ENCODE results near the gene MDFIC.

Gene MDFIC

GRCh38 chr7:114929570-114929969 is 7.7 kb downstream of the MDFIC start:
- FAIRE-seq, result no peak

GRCh38 chr7:114930107-114930661 is 8.3 kb downstream of the MDFIC start:
- no peak for FAIRE-seq

GRCh38 chr7:114930829-114931655 is 9.1 kb downstream of the MDFIC start:
- FAIRE-seq, result no peak

GRCh38 chr7:114931656-114932011 is 9.7 kb downstream of the MDFIC start:
- no peak for FAIRE-seq

- no peak for FAIRE-seq
Observed at GRCh38 chr7:114932991-114933390, 11.1 kb downstream of the MDFIC start.

GRCh38 chr7:114933658-114934057 is 11.8 kb downstream of the MDFIC start:
- FAIRE-seq, result no peak

GRCh38 chr7:114934086-114934485 is 12.2 kb downstream of the MDFIC start:
- no peak for FAIRE-seq

GRCh38 chr7:114934713-114935112 is 12.8 kb downstream of the MDFIC start:
- FAIRE-seq, result no peak

GRCh38 chr7:114936471-114936870 is 14.6 kb downstream of the MDFIC start:
- no peak for FAIRE-seq

- no peak for FAIRE-seq
Observed at GRCh38 chr7:114937446-114937845, 15.6 kb downstream of the MDFIC start.

- FAIRE-seq, result no peak
Observed at GRCh38 chr7:114938785-114939184, 16.9 kb downstream of the MDFIC start.

GRCh38 chr7:114939484-114940097 is 17.7 kb downstream of the MDFIC start:
- FAIRE-seq, result no peak

GRCh38 chr7:114940220-114940619 is 18.3 kb downstream of the MDFIC start:
- FAIRE-seq, result no peak

- no peak for FAIRE-seq
Observed at GRCh38 chr7:114941692-114942091, 19.8 kb downstream of the MDFIC start.

GRCh38 chr7:114942446-114943175 is 20.7 kb downstream of the MDFIC start:
- FAIRE-seq, result no peak

- no peak for FAIRE-seq
Observed at GRCh38 chr7:114943530-114943929, 21.6 kb downstream of the MDFIC start.

GRCh38 chr7:114943953-114944744 is 22.3 kb downstream of the MDFIC start:
- no peak for FAIRE-seq

- FAIRE-seq, result no peak
Observed at GRCh38 chr7:114944745-114945625, 23.1 kb downstream of the MDFIC start.

- no peak for FAIRE-seq
Observed at GRCh38 chr7:114949231-114949630, 27.3 kb downstream of the MDFIC start.

GRCh38 chr7:114952296-114952695 is 30.4 kb downstream of the MDFIC start:
- no peak for FAIRE-seq

GRCh38 chr7:114953724-114954123 is 31.8 kb downstream of the MDFIC start:
- no peak for FAIRE-seq

GRCh38 chr7:114956702-114957101 is 34.8 kb downstream of the MDFIC start:
- no peak for FAIRE-seq
